K562 (cell line): ENCODE results near the gene ESPL1. TPM values are rescaled to one million over a fixed set of nuclear protein-coding genes. Genes with fewer than 3 reads are reported as not detected.
A peak's percentile ranks its signal among the peaks of the same experiment; 100 is the strongest.

Experiments
- ATAC-seq: fragments of 200-7000 bp; cut with Tn5 transposase; 3 replicates; pipeline ENCODE4 v1.9.1; 2020; ENCODE audit warnings: moderate library complexity
- BruUV-seq: library from RNA; stranded (reverse); fragments of 400-500 nt; replicated peaks from 2 replicates; lab custom pipeline; 2021; lab: Mats Ljungman, UMichigan
- CTCF ChIA-PET: fragments of 300-600 bp; formaldehyde crosslinking; extraction: SDS; loops from one replicate; lab custom pipeline; 2021; ENCODE audit warnings: low intra/inter-chr PET ratio; lab: Yijun Ruan, JAX
- POLR2A ChIA-PET: fragments of 300-600, 350-650 bp; sonication (Branson Sonifier 250); formaldehyde crosslinking; extraction: SDS; loops from one replicate; lab custom pipeline; 2021; ENCODE audit warnings: antibody characterized with exemption, inconsistent platforms; lab: Yijun Ruan, JAX
- DNase-seq, 4 experiments: peaks; one replicate each; pipeline versions ENCODE4 v3.0.0 to v3.0.0-alpha.2; 2011 to 2018; ENCODE audit warnings: low spot score in 3 of 4, mixed read lengths in 3 of 4; ENCODE audit errors: extremely low read depth in 1 of 4
- FAIRE-seq: peaks from 2 replicates; lab custom pipeline; 2011; peaks lifted over from hg19 to GRCh38; lab: Jason Lieb, UNC
- H2AFZ ChIP-seq: 2 replicates; pipeline ENCODE4 v1.6.0; 2011; ENCODE audit warnings: low read depth, low read length, control low read depth, inconsistent platforms
- H3K27ac ChIP-seq: fragments of 200-600 bp; 3 replicates; pipeline ENCODE4 v1.8.0; 2011; ENCODE audit warnings: low read depth, mild to moderate bottlenecking, control low read depth, inconsistent platforms, low read length, moderate library complexity, mixed read lengths; ENCODE audit errors: extremely low read depth
- H3K27me3 ChIP-seq, 2 experiments: fragments of 300-600 bp in 1 of 2; 2 replicates in 1 of 2; 3 replicates in 1 of 2; pipeline versions ENCODE4 v1.6.0 to v1.8.0; 2011; ENCODE audit warnings: inconsistent platforms in 2 of 2, low read length in 2 of 2, mild to moderate bottlenecking in 1 of 2, mixed read lengths in 1 of 2, moderate library complexity in 1 of 2; ENCODE audit not compliant: control insufficient read depth in 2 of 2, insufficient read depth in 2 of 2
- H3K36me3 ChIP-seq: fragments of 300-600 bp; 3 replicates; pipeline ENCODE4 v1.8.0; 2011; ENCODE audit warnings: mild to moderate bottlenecking, low read length, inconsistent platforms; ENCODE audit not compliant: control insufficient read depth, insufficient read depth
- H3K4me1 ChIP-seq, 2 experiments: fragments of 200-600 bp in 1 of 2; replicated peaks in 1 of 2; 2 replicates in 1 of 2; 3 replicates in 1 of 2; pipeline versions ENCODE4 v1.5.1 to v1.8.0; 2011; ENCODE audit warnings: inconsistent platforms in 2 of 2, low read length in 2 of 2, mild to moderate bottlenecking in 1 of 2, mixed read lengths in 1 of 2, moderate library complexity in 1 of 2; ENCODE audit not compliant: control insufficient read depth in 2 of 2, insufficient read depth in 2 of 2
- H3K4me2 ChIP-seq: 2 replicates; pipeline ENCODE4 v1.6.1; 2011; ENCODE audit warnings: low read length, control low read depth, inconsistent platforms, mixed read lengths; ENCODE audit not compliant: insufficient read depth
- H3K4me3 ChIP-seq: fragments of 200-600 bp; sonication (generic), shearing (Covaris generic); 2 replicates; pipeline ENCODE4 v1.5.1; 2016; ENCODE audit warnings: control low read depth, inconsistent platforms
- H3K79me2 ChIP-seq: fragments of 200-600 bp; 3 replicates; pipeline ENCODE4 v1.8.0; 2011; ENCODE audit warnings: low read length, inconsistent platforms; ENCODE audit not compliant: control insufficient read depth, insufficient read depth
- H3K9ac ChIP-seq, 2 experiments: 2 replicates each; pipeline versions ENCODE4 v1.6.0 to v1.6.1; 2011; ENCODE audit warnings: low read depth in 2 of 2, low read length in 2 of 2, control low read depth in 1 of 2, inconsistent platforms in 1 of 2, mild to moderate bottlenecking in 1 of 2, mixed read lengths in 1 of 2; ENCODE audit not compliant: insufficient read depth in 1 of 2
- H3K9me1 ChIP-seq: one replicate; pipeline ENCODE4 v1.6.0; 2011; ENCODE audit warnings: inconsistent platforms, mild to moderate bottlenecking, low read length, moderate library complexity; ENCODE audit not compliant: control insufficient read depth, insufficient read depth
- H3K9me3 ChIP-seq: replicated peaks from 2 replicates; pipeline ENCODE4 v1.5.1; 2011; ENCODE audit warnings: low read depth, low read length, inconsistent platforms; ENCODE audit not compliant: control insufficient read depth, insufficient read depth
- H4K20me1 ChIP-seq: replicated peaks from 2 replicates; pipeline ENCODE4 v1.6.1; 2011; ENCODE audit warnings: low read length, inconsistent platforms, mixed read lengths; ENCODE audit not compliant: control insufficient read depth, insufficient read depth
- NRF1 ChIP-seq, 2 experiments: fragments of 450-650 bp; IDR thresholded peaks in 1 of 2; conservative IDR thresholded peaks in 1 of 2; 2 replicates each; pipeline ENCODE4 v1.6.1; 2014; ENCODE audit warnings: mild to moderate bottlenecking in 2 of 2
- VEZF1 ChIP-seq: fragments of 200-800 bp; sonication (Bioruptor generic); IDR thresholded peaks from 2 replicates; pipeline ENCODE4 v1.6.1; 2017; ENCODE audit warnings: missing genetic modification characterization, missing compliant biosample characterization
- ZBTB7A ChIP-seq: IDR thresholded peaks from 2 replicates; pipeline ENCODE4 v1.6.1; 2011; ENCODE audit warnings: low read depth, mild to moderate bottlenecking, low read length, moderate library complexity, borderline replicate concordance; ENCODE audit not compliant: control insufficient read depth
- ZNF740 ChIP-seq, 3 experiments: fragments of 200-800 bp in 1 of 3; sonication (Bioruptor generic) in 1 of 3; sonication (generic) in 1 of 3; formaldehyde crosslinking in 1 of 3; IDR thresholded peaks; 2 replicates each; pipeline versions ENCODE4 v1.6.1 to v1.8.0; 2016 to 2022; ENCODE audit warnings: mild to moderate bottlenecking in 2 of 3, missing compliant biosample characterization in 2 of 3, missing genetic modification characterization in 2 of 3, missing genetic modification reagents in 1 of 3
- ZNF766 ChIP-seq: fragments of 200-800 bp; sonication (Bioruptor generic); conservative IDR thresholded peaks from 2 replicates; pipeline ENCODE4 v1.6.1; 2016; ENCODE audit warnings: missing genetic modification characterization, missing compliant biosample characterization
- WGBS: fragments of 100-300 bp; shearing (Covaris generic); methylation state at CpG from one replicate; pipeline ENCODE4 v1.1.6; 2016; ENCODE audit warnings: low coverage, mixed read lengths; ENCODE audit not compliant: insufficient coverage; ENCODE audit errors: missing lambda C conversion rate; 5-methylcytosine and 5-hydroxymethylcytosine counted together
- in situ Hi-C: fragments of 300-500 bp; cut with MboI; formaldehyde crosslinking; loops from 4 replicates; pipeline ENCODE4 v1.15.0; 2018; ENCODE audit warnings: inconsistent platforms, mixed read lengths
- intact Hi-C: fragments of 100-400 bp; cut with micrococcal nuclease; formaldehyde crosslinking; loops from 2 replicates; pipeline ENCODE4 v1.14.2; 2022
- polyA plus RNA-seq, 8 experiments: library from polyadenylated mRNA; depleted of rRNA in 4 of 8; stranded (reverse) in 5 of 8; unstranded in 3 of 8; fragments of >200 nt; fragmentation: Nextera tagmentation in 2 of 8; fragmentation: Illumina TruSeq in 1 of 8; extraction: Ambion mirVana in 2 of 8; extraction: Trizol in 1 of 8; gene quantifications; 2 replicates each; pipeline versions ENCODE4 v1.2.1 to v1.2.3, GENCODE V29; 2011 to 2014; ENCODE audit warnings: inconsistent platforms in 1 of 8, missing spikeins in 1 of 8
- total RNA-seq, 7 experiments: library from RNA; depleted of rRNA in 6 of 7; stranded (reverse); fragments of >200 nt in 6 of 7; fragmentation: Illumina TruSeq in 2 of 7; extraction: Trizol in 2 of 7; gene quantifications; 2 replicates each; pipeline versions ENCODE4 v1.2.1 to v1.2.3, GENCODE V29; 2011 to 2021; ENCODE audit warnings: low replicate concordance in 1 of 7
- TF ChIP-seq, protein P1 (sequence below): sonication (generic); formaldehyde crosslinking; IDR thresholded peaks from 2 replicates; pipeline ENCODE4 v1.5.0; 2020; ENCODE audit warnings: missing genetic modification reagents

Gene ESPL1
- total and polyA plus RNA-seq, 9 of the 15 experiments (the other 6 are each of a cell fraction or from before 2014, with no cell fraction given) = 1.2 to 55.0 (median 18.7) TPM

- Histone ChIP-seq H3K27me3 (no peaks in the 10 kb centered on the region), H3K79me2 (peaks cover 11% of the 10 kb centered on the region), H3K9me3 (no peaks in the 10 kb centered on the region), H3K4me1 (peaks cover 39 to 66% of the 10 kb centered on the region in 2 experiments), H3K27ac (no peak overlapping the region), H3K4me2 (no peak overlapping the region), H3K4me3 (no peak overlapping the region), H2AFZ (peak overlapping the region; percentile 34), H3K9ac (peak overlapping the region in 1 of 2 experiments; percentile 81; a peak in 2 of 4 replicates), H3K36me3 (no peaks in the 10 kb centered on the region), H3K9me1 (no peaks in the 10 kb centered on the region), H4K20me1 (no peaks in the 10 kb centered on the region)
- FAIRE-seq (no peak), DNase-seq (peak in 2 of 4 experiments; percentile 42 to 54), ATAC-seq (no peak)
- TF ChIP-seq, protein P1, sequence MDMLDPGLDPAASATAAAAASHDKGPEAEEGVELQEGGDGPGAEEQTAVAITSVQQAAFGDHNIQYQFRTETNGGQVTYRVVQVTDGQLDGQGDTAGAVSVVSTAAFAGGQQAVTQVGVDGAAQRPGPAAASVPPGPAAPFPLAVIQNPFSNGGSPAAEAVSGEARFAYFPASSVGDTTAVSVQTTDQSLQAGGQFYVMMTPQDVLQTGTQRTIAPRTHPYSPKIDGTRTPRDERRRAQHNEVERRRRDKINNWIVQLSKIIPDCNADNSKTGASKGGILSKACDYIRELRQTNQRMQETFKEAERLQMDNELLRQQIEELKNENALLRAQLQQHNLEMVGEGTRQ (CRISPR knock-in tag) = no peak
- TF ChIP-seq ZNF740 (CRISPR knock-in tag; IDR thresholded peaks at IDR 0.05) (peak; percentile 53; the same call in 1 of the 2 replicates), ZNF740 (tag; IDR thresholded peaks at IDR 0.05) (peak in 1 of 2 experiments; percentile 53; a peak in 1 of 4 replicates), ZBTB7A (peak; percentile 38; the same call in 1 of the 2 replicates), NRF1 (conservative IDR thresholded peaks at IDR 0.05 in 1 of 2, IDR thresholded peaks at IDR 0.05 in 1 of 2) (no peak), VEZF1 (CRISPR knock-in tag) (peak; percentile 66; the same call in 1 of the 2 replicates), ZNF766 (CRISPR knock-in tag) (peak; percentile 59; the same call in 1 of the 2 replicates)
- BruUV-seq = no TSS peak
- 21% methylated on average over 2 of the region's 16 CpGs for WGBS
- ChIA-PET CTCF (no interaction called here), POLR2A (interaction anchor here (1.0 kb wide), 2 partner anchors 44 to 46 kb away, joined by 3 to 4 read pairs; no protein-coding TSS in a partner anchor)
- in situ Hi-C loops (no loop called here), intact Hi-C loops (no loop called here)
Observed at GRCh38 chr12:53223389-53224060, 44.6 kb upstream of the ESPL1 start.
